HG03135 (cell line): Measurements from ENCODE around the gene DPP10.

Source experiments
- ATAC-seq: cut with Tn5 transposase; IDR thresholded peaks from one replicate; pipeline ENCODE4 v1.9.1; 2021; ENCODE audit warnings: mild to moderate bottlenecking, moderate library complexity; ENCODE audit not compliant: unreplicated experiment

DPP10 gene

GRCh38 chr2:115533081-115533480 lies 1090.6 kb downstream of the DPP10 start:
- ATAC-seq: no peak

DNA sequence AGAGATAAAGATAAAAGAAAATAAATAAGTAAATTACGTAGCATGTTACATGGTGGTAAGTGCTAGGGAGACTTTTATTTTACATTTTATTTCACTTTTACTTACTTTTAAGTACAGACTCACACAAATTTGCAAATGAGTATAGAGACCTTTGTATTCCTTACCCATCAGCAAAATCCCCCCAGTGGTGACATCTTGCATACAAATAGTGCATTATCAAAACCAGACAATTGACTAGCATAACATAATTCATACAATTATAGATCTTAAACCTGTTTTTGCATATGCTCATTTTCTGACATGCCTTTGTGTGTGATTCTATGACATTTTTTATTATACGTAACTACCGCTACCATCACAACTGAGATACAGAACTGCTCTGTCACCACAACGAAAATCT lies 1099.4 kb downstream of the DPP10 start:
- no peak for ATAC-seq

DNA sequence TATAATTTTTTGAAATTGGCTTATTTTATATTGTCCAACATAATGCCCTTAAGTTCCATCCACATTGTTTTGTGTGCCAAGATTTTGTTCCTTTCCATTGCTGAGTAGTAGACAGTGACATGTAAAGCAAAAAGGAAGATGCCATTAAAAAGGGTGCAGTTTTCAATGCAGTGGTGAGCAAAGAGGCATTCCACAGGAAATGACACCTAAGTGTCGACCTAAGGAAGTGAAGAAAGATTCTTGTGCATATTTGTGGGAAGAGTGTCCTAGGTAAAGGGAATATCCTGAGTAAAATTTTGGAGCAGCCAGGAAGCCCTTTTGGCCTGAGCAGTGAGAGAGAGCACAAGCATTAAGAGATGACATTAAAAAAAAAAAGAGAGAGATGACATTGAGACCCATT lies 1099.9 kb downstream of the DPP10 start:
- ATAC-seq: no peak

DNA sequence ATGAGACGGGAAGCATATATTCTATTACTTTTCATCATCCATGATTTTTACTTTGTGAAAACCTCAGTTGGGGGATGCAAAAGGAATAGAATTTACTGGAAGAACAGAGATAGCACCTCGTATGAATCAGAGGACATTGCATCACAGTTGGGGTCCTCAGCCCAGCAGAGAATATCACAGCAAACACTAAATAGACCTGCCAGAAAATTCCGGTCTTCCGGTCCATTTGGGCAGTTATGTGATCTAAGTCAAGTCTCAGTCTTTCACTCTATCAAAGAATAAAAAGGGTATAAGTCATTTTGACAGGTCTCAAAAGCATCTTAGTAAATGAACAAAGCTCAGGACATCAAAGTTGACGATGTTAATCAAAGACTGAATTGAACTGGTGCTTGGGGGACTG lies 1100.6 kb downstream of the DPP10 start:
- ATAC-seq: no peak

DNA sequence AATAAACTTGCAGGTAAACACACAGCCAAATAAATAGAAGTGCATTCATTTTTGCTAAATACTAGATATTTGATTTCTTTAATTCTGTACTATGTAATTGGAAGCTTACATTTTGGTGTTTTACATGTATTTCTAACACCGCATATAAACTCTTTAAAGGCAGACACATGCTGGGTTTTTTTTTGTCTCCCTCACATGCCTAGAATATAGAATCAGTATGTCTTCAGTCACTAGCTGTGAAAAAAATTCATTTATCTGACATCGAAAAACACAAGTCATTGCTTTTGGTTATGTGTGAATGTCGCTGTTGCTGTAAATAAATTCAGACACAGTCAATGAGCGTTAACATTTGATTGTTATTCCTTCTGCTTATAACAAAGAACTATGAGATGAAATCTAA lies 1101.0 kb downstream of the DPP10 start:
- no peak for ATAC-seq

- no peak for ATAC-seq
Measured at GRCh38 chr2:115549611-115550130, 1107.2 kb downstream of the DPP10 start.

DNA sequence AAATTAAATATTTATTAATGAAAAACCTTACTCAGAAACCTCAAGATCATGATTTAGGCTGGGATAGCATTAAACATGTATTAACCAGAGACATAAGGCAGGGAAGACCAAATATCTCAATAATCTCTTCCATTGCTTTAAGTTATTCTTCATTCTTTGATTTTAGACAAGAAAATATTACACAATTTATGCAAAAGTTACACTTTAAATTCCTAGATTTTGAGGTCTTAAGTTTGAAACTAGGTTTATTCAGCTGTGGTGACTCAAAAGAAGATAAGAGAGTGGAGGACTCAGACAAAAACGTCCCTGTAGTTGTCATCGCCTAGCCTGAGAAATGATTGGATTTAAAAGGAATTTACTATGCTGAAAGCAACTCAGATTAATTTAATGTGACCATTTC lies 1110.3 kb downstream of the DPP10 start:
- no peak for ATAC-seq

DNA sequence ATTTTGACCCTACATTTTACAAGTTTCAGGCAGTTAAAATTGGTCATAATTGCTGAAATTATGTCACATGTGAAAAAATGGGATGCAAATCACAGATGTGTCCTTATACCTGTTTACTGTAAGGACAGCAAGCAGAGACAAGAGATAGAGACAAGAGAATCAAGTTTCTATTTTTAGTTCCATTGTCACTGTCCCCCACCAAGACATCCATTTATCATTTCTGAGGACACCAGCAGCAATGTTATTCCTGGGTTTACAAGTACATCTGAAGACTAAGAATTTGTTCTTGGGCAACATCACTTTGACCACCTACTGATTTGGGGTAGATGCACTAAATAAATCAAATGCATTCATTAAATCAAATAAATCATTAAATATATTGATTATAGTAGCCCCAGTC lies 1111.7 kb downstream of the DPP10 start:
- ATAC-seq: no peak

DNA sequence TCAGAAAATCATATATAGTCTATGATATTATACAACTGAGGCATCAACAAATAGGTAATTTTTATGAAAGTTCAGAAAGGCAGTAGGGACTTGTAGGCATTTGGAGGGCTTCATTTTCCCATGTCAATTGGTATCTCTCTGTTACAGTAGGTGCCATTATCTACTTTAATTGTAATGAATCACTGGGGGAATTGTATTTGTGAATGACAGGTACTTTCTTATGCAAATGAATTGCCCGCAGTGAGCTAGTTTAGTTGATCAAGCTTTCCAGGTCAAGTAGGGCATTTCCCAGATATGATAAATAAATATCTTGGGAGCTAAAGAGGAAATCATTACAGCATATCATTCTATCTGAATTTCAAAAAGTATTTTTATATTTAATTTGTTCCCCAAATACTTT lies 1116.3 kb downstream of the DPP10 start:
- no peak for ATAC-seq

DNA sequence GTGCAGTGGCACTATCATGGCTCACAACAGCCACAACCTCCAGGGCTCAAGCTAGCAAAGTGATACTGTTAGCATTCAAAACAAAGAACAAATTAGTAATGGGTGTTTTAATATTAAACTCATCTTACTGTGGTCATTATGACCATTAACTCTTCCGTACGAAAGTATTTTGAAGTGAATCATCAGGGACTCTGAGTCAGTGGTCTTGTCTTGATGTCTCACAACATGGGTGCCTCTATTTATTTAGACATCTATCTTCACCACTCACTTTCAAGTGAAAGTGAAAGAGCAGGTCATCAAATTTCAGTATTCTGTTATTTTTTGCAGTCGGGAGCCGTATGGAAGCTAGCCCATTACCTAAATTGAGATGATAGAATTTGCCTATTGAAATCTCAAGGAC lies 1118.2 kb downstream of the DPP10 start:
- no peak for ATAC-seq

DNA sequence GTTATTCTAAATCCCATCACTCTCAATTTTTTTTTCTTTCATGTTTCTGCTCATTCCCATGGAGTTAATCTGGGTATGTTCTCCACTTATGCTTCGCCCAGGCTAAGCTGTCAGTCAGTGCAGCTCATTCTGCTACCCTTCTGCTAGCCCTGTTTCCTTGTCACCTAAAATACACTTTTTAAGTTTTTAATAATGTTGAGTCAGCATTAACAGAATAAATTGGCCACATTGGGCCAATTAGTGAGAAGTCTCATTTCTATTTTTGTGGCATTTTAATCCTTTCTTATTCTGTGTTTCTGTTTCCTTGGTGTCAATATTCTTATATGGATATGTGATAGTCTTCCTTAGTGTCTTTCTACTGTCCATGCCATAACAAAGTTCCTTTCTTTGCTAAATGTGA lies 1126.2 kb downstream of the DPP10 start:
- no peak for ATAC-seq

- no peak for ATAC-seq
Measured at GRCh38 chr2:115569547-115569946, 1127.1 kb downstream of the DPP10 start.

DNA sequence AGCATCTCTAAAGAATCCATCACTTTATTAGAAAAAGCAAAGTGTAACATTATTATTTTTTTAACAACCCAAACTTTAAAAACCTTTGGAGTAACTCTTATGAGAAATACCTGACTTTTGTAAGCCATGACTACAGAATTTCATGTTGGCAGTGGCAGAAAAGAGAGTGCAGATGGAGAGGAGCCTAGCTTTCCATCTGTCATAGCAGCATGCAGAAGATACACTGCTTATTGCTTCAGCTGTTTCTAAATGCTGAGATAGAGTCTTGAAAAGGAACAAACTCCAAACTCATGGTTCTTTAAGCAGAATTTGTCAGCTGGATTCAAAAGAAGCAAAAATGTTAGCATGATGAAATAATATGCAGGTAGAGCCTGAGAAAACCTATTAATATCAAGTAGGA lies 1130.3 kb downstream of the DPP10 start:
- ATAC-seq: no peak

DNA sequence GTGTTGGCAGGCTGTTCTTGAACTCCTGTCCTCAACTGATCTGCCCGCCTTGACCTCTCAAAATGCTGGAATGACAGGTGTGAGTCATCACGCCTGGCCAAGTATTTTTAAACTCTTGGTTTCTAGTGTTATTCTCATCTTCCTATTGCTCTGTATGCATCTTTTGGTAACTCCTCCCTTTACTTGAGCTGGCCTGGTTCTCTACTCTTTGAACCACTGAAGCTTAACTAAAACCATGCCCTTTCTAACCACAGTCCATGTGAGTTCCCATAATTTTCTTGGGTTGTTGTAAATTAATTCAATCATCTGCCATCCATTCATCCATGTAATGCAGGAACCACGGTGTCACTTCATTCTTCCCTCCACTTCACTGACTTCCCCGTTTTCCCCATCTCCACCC lies 1131.3 kb downstream of the DPP10 start:
- ATAC-seq: no peak

- ATAC-seq: no peak
Measured at GRCh38 chr2:115574667-115575066, 1132.2 kb downstream of the DPP10 start.

- ATAC-seq: no peak
Measured at GRCh38 chr2:115580784-115581183, 1138.3 kb downstream of the DPP10 start.

- ATAC-seq: no peak
Measured at GRCh38 chr2:115584507-115584906, 1142.1 kb downstream of the DPP10 start.

GRCh38 chr2:115596659-115597375 lies 1154.4 kb downstream of the DPP10 start:
- ATAC-seq: no peak

GRCh38 chr2:115603285-115603684 lies 1160.8 kb downstream of the DPP10 start:
- no peak for ATAC-seq

GRCh38 chr2:115606350-115606749 lies 1163.9 kb downstream of the DPP10 start:
- ATAC-seq: no peak

DNA sequence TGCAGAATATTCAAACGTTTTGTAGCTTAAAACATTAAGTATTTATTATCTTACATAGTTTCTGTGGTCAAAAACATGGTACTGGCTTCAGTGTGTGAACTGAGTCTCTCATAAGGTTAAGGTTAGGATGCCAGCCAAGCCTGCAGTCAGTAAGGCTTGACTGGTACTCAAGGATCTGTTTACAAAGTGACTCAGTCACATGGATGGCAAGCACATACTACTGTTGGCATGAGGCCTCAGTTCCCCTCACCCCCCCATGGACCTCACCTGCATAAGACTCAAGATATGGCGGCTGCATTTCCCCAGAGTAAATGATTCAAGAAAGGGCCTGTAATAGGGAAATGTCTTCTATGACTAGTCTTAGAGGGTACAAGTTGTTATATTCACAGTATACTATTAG lies 1167.5 kb downstream of the DPP10 start:
- ATAC-seq: no peak

GRCh38 chr2:115610888-115611287 lies 1168.4 kb downstream of the DPP10 start:
- ATAC-seq: no peak

GRCh38 chr2:115624332-115624731 lies 1181.9 kb downstream of the DPP10 start:
- ATAC-seq: no peak
